Measurements from ENCODE around the gene NXPE1. TPM values are rescaled to one million over a fixed set of nuclear protein-coding genes. Genes with fewer than 3 reads are reported as not detected.

NXPE1 gene
- total and polyA plus RNA-seq, 2 donors (not counting 1 experiment from before 2014, with no cell fraction given): not detected

DNA sequence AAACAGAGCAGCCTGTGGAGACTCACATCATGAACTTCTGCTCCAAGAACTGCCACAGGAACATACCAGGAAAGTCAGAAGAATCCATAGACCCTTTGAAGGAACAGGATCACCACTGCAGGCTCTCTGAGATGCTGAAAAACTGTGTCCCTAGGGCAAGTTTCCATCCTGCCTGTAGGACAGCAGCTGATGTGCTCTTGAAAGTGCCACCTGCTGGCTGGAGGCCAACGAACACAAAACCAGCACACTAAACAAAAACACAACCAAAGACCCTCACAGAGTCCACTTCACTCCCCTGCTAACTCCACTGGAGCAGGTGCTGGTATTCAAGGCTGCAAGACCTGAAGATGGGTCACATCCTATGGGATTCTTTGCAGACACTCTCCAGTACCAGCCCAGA lies 12.0 kb upstream of the NXPE1 start:
- H3K36me3 ChIP-seq (ENCODE audit: control insufficient read depth, insufficient read depth, low read length): no peaks in the 10 kb centered on the region
- H3K9ac ChIP-seq (ENCODE audit: insufficient read depth, low read length): no peak overlapping the region
- H2AFZ ChIP-seq (ENCODE audit: low read length): no peak overlapping the region
- no peaks in the 10 kb centered on the region for H3K4me1 ChIP-seq (ENCODE audit: control insufficient read depth, extremely low read depth, insufficient read depth, low read length)
- H3K27ac ChIP-seq (ENCODE audit: insufficient read depth, low read length): no peak overlapping the region
- H3K9me3 ChIP-seq (ENCODE audit: control insufficient read depth, insufficient read depth, low read depth, low read length): no peaks in the 10 kb centered on the region
- H3K79me2 ChIP-seq (ENCODE audit: control insufficient read depth, insufficient read depth, low read length): no peaks in the 10 kb centered on the region
- no peaks in the 10 kb centered on the region for H3K27me3 ChIP-seq (ENCODE audit: control insufficient read depth, insufficient read depth, low read length)
- H4K20me1 ChIP-seq (ENCODE audit: control insufficient read depth, extremely low read depth, insufficient read depth, low read length): no peaks in the 10 kb centered on the region
- TF ChIP-seq EZH2 (IDR thresholded peaks at IDR 0.05; ENCODE audit: low read length, missing control alignments): no peak
- TF ChIP-seq, protein P1, sequence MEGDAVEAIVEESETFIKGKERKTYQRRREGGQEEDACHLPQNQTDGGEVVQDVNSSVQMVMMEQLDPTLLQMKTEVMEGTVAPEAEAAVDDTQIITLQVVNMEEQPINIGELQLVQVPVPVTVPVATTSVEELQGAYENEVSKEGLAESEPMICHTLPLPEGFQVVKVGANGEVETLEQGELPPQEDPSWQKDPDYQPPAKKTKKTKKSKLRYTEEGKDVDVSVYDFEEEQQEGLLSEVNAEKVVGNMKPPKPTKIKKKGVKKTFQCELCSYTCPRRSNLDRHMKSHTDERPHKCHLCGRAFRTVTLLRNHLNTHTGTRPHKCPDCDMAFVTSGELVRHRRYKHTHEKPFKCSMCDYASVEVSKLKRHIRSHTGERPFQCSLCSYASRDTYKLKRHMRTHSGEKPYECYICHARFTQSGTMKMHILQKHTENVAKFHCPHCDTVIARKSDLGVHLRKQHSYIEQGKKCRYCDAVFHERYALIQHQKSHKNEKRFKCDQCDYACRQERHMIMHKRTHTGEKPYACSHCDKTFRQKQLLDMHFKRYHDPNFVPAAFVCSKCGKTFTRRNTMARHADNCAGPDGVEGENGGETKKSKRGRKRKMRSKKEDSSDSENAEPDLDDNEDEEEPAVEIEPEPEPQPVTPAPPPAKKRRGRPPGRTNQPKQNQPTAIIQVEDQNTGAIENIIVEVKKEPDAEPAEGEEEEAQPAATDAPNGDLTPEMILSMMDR (conservative IDR thresholded peaks at IDR 0.05 in 1 of 2, IDR thresholded peaks at IDR 0.05 in 1 of 2; ENCODE audit: low read depth in 1 of 2, low read length in 2 of 2): no peak
- no peak overlapping the region for H3K4me3 ChIP-seq (replicated peaks in 1 of 4; ENCODE audit: control extremely low read depth in 1 of 4, insufficient read depth in 1 of 4, low read depth in 3 of 4, low read length in 4 of 4)
- H3K4me2 ChIP-seq (ENCODE audit: extremely low read depth, insufficient read depth, low read length): no peak overlapping the region
- DNase-seq (ENCODE audit: low read depth in 2 of 2): no peak

DNA sequence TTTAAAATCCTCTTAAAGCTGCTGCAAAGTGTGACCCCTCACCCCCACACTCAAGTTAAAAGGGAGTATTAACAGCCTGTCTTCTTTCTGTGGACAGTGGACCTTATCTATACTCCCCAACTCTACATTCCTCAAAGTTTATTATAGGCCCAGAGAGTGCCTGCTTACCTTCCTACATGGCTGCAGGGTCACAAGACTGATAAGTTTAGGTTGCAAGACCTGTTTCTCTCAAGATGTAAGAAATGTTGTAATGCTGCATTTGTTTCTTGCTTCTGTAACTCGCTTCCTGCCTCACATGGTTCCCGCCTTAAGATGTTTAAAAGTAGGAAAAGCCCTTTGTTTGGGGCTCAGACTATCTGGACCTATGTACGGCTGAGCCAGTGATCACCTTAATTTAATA lies 10.1 kb upstream of the NXPE1 start:
- no peaks in the 10 kb centered on the region for H3K4me1 ChIP-seq (ENCODE audit: control insufficient read depth, extremely low read depth, insufficient read depth, low read length)
- TF ChIP-seq EZH2 (IDR thresholded peaks at IDR 0.05; ENCODE audit: low read length, missing control alignments): no peak
- TF ChIP-seq, protein P1 (conservative IDR thresholded peaks at IDR 0.05 in 1 of 2, IDR thresholded peaks at IDR 0.05 in 1 of 2; ENCODE audit: low read depth in 1 of 2, low read length in 2 of 2): no peak
- no peak overlapping the region for H3K4me3 ChIP-seq (replicated peaks in 1 of 4; ENCODE audit: control extremely low read depth in 1 of 4, insufficient read depth in 1 of 4, low read depth in 3 of 4, low read length in 4 of 4)
- H2AFZ ChIP-seq (ENCODE audit: low read length): no peak overlapping the region
- H3K36me3 ChIP-seq (ENCODE audit: control insufficient read depth, insufficient read depth, low read length): no peaks in the 10 kb centered on the region
- no peaks in the 10 kb centered on the region for H3K27me3 ChIP-seq (ENCODE audit: control insufficient read depth, insufficient read depth, low read length)
- DNase-seq (ENCODE audit: low read depth in 2 of 2): no peak
- no peaks in the 10 kb centered on the region for H3K79me2 ChIP-seq (ENCODE audit: control insufficient read depth, insufficient read depth, low read length)
- H4K20me1 ChIP-seq (ENCODE audit: control insufficient read depth, extremely low read depth, insufficient read depth, low read length): no peaks in the 10 kb centered on the region
- H3K27ac ChIP-seq (ENCODE audit: insufficient read depth, low read length): no peak overlapping the region
- no peak overlapping the region for H3K4me2 ChIP-seq (ENCODE audit: extremely low read depth, insufficient read depth, low read length)
- no peak overlapping the region for H3K9ac ChIP-seq (ENCODE audit: insufficient read depth, low read length)
- H3K9me3 ChIP-seq (ENCODE audit: control insufficient read depth, insufficient read depth, low read depth, low read length): no peaks in the 10 kb centered on the region

GRCh38 chr11:114566276-114566675 lies 6.6 kb upstream of the NXPE1 start:
- no peak overlapping the region for H3K4me2 ChIP-seq (ENCODE audit: extremely low read depth, insufficient read depth, low read length)
- no peak for DNase-seq (ENCODE audit: low read depth in 2 of 2)
- H3K79me2 ChIP-seq (ENCODE audit: control insufficient read depth, insufficient read depth, low read length): no peaks in the 10 kb centered on the region
- no peaks in the 10 kb centered on the region for H3K9me3 ChIP-seq (ENCODE audit: control insufficient read depth, insufficient read depth, low read depth, low read length)
- H3K27ac ChIP-seq (ENCODE audit: insufficient read depth, low read length): no peak overlapping the region
- H3K9ac ChIP-seq (ENCODE audit: insufficient read depth, low read length): no peak overlapping the region
- no peaks in the 10 kb centered on the region for H3K36me3 ChIP-seq (ENCODE audit: control insufficient read depth, insufficient read depth, low read length)
- no peaks in the 10 kb centered on the region for H3K27me3 ChIP-seq (ENCODE audit: control insufficient read depth, insufficient read depth, low read length)
- no peaks in the 10 kb centered on the region for H4K20me1 ChIP-seq (ENCODE audit: control insufficient read depth, extremely low read depth, insufficient read depth, low read length)
- no peak overlapping the region for H3K4me3 ChIP-seq (replicated peaks in 1 of 4; ENCODE audit: control extremely low read depth in 1 of 4, insufficient read depth in 1 of 4, low read depth in 3 of 4, low read length in 4 of 4)
- TF ChIP-seq, protein P1 (conservative IDR thresholded peaks at IDR 0.05 in 1 of 2, IDR thresholded peaks at IDR 0.05 in 1 of 2; ENCODE audit: low read depth in 1 of 2, low read length in 2 of 2): no peak
- TF ChIP-seq EZH2 (IDR thresholded peaks at IDR 0.05; ENCODE audit: low read length, missing control alignments): no peak
- H3K4me1 ChIP-seq (ENCODE audit: control insufficient read depth, extremely low read depth, insufficient read depth, low read length): no peaks in the 10 kb centered on the region
- H2AFZ ChIP-seq (ENCODE audit: low read length): no peak overlapping the region
